Measurements from ENCODE around the gene PDHX.
"Not testable (repeated sequence)": the region's sequence is repeated elsewhere in the genome, so short reads cannot be mapped to it uniquely, and the experiment has no call there.

Gene PDHX

DNA sequence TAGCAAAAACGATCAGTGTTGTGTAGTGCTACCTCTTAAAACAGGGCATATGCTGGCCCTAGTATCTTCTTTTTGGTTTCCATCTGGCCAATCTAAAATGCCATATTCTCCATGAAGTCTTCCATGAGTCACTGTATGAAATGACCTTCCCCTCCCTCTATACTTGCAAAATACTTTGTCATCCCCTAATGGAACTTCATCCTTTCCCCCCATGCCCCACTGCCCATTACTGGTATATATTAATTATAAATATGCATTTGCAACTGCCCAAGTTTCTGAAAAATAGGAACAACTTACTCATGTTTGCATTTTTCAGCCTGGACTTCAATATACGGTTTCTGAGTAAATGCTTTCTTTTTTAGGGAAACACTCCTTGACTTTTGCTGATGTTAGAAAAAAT lies 4.7 kb upstream of the PDHX start:
- DNase-seq (ENCODE audit: low read depth): no peak

DNA sequence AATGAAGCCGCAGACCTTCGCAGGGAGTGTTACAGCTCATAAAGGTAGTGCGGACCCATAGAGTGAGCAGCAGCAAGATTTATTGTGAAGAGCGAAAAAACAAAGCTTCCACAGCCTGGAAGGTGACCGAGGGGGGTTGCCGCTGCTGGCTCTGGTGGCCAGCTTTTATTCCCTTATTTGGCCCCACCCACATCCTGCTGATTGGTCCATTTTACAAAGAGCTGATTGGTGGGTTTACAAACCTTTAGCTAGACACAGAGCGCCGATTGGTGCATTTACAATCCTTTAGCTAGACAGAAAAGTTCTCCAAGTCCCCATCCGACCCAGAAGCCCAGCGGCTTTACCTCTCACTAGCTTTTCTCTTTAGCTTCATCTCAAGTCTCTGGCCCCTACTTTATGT lies 2.9 kb upstream of the PDHX start:
- DNase-seq (ENCODE audit: low read depth): not testable (repeated sequence)

GRCh38 chr11:34915136-34916014 lies 1.0 kb upstream of the PDHX start:
- DNase-seq (ENCODE audit: low read depth): no peak

DNA sequence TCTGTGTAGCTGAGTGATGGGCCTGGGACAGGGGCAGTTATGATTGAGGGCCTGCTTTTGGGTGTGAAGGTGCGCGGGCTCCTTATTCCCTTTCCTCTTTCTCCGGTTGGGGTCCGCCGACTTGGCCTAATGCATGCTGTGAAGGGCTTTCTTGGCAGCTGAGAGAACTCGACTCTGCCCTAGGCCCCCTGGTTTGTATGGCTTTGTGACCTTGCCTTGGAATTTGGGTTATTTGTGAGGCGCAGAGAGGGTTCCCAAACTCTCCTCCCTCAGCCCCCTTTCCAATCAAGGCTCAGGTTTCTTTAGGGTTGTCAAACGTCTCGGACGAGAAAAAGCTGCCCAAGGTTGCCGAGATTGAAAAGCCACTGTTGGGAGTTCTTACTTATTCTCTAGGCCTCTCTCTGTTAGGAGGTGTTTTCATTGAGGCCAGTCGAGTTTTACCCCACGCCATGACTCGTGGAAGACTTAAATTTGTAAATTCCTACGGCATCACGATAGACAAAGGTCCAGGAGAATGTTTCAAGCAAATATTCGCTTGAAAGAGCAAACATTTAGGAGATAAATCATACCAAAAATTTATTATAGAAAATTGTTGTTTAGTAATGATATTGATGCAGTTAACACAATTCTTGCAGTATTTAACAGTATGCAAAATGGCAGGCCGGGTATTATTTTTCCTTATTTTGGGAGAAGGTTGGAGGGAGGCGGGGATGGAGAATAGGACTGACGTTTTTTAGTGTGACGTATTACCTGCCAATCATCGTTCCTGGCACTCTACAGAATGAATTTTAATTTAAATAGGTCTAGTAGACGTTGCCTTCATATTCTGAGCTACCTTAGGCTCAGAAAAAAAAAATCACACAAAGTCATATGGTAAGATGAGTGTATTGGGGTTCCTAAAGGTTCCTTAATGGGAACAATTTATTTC lies 689 bp downstream of the PDHX start:
- no peak for DNase-seq (ENCODE audit: low read depth)

DNA sequence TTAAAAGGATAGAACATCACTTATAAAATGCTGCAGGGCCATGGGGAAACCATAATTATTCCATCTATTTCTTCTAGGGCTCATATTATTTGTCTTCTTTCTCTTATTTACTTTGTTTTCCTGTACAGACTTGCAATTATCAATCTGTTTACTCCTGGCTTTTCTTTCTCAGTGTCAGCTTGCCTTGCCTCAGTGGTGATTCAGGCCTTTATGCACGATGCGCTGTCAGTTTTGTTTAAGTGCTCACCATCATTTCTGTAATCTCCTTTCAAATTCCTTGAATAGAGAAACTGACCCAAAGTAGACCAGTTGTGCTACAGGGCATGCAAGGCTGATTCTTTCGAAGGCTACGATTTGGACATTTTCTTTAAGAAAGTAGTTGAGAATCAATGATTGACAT lies 4.7 kb downstream of the PDHX start:
- DNase-seq (ENCODE audit: low read depth): no peak

- no peak for DNase-seq (ENCODE audit: low read depth)
These were observed 8.3 kb downstream of the PDHX start for GRCh38 chr11:34924714-34925113.

DNA sequence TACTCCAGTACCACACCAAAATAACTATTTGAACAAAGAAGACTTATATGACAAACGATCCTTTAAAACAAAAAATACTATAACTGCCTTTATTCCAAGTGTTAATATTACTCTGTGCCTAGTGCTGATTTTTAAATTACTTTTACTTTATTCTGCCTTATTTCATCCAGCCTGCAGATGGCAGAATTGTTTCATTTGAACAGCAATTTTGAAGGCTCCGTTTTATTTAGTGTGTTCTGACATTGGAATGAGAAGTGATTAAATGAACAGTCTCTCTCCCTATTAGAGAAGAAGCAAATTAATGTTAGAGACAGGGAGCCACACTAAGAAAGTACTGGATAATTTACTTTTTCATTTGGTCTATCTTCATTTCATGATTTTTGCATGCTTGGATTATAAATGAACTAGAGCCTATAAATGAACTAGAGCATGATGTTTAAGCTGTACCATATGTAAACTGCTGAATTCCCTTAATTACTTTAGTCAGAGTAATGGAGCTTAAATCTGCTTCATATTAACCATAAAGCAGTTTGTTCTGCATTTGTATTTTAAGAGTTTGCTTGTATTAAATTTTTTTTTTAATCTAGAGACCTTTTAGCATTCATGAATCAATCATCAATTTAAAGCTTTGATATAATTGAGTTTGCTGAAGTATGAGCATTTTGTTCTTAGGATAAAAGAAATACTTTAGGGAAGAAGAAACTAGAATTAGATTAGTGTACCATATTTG lies 9.8 kb downstream of the PDHX start:
- DNase-seq (ENCODE audit: low read depth): no peak

- no peak for DNase-seq (ENCODE audit: low read depth)
These were observed 10.4 kb downstream of the PDHX start for GRCh38 chr11:34926831-34927132.

- DNase-seq (ENCODE audit: low read depth): no peak
These were observed 12.0 kb downstream of the PDHX start for GRCh38 chr11:34928268-34928959.

DNA sequence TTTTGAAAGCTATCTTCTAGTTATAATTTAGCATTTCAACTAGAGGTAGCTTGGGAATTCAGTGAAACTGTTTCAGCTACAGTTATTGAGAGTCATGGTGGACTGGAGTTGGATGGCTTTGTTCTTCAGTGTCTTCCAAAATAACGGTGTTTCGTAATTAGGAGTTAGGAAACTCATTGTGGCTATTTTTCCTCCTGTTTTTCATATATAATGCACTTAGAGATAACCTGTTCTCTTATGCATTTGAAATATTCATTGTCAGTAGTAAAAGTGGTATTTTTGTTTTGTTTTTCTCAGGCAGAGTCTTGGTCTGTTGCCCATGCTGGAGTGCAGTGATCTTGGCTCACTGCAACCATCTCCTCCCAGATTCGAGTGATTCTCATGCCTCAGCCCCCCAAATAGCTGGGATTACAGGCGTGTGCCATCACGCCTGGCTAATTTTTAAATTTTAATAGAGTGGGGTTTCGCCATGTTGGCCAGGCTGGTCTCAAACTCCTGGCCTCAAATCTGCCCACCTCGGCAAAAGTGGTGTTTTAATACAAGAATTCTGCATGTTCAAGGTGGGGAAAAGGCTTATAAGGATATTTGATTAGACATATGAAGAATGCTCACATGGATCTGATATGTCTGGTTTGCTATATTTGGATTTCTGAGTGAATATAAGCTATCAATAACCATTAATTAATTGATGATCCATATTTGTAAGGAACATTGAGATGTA lies 12.7 kb downstream of the PDHX start:
- no peak for DNase-seq (ENCODE audit: low read depth)

DNA sequence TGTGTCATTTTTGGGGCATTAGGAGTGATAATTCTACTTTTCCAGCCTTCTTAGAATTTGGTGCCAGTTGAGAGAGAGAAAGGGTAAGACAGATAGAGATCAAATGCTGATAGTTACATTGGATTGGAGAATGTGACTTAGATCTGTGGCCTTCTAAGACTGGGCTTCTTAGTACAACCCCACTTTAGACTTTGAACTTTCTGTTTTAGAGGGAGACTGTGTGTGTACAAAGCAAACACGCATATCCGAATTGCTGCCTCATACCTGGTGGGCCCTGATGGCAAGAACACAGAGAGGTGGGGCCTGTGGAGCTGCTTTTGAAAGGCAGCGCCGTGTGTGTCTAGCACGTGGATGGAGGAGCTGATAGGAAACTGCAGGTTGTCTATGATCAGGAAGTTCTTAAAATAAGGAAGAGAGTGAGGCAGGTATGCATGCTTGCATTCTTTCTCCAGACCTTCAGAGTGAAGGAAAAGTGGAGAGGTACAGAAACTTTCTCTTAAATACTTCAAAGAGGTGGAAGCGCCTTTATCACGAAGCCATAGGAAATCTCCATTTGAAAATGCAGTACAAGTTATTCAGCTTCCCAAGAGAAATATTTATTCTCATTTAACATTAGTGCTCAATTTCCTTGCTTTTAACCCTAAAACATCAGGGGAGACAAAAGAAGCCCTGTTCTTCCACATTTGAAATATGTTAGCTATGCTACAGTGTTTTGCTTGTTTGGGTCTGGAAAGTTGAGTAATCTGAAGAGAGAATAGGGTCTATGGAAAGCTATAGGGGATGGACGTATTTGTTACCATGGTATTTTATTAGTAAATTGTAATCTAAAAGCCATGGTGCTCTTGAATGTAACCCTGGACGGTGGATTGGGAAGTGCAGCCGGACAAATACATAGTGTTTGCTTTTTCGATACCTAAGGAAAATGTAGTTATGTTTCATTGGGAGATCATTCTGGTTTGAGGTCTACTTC lies 13.7 kb downstream of the PDHX start:
- no peak for DNase-seq (ENCODE audit: low read depth)

- DNase-seq (ENCODE audit: low read depth): no peak
These were observed 20.7 kb downstream of the PDHX start for GRCh38 chr11:34936945-34937629.

- no peak for DNase-seq (ENCODE audit: low read depth)
These were observed 22.2 kb downstream of the PDHX start for GRCh38 chr11:34938611-34939010.

- DNase-seq (ENCODE audit: low read depth): no peak
These were observed 23.7 kb downstream of the PDHX start for GRCh38 chr11:34940026-34940677.

GRCh38 chr11:34941688-34942087 lies 25.3 kb downstream of the PDHX start:
- no peak for DNase-seq (ENCODE audit: low read depth)

DNA sequence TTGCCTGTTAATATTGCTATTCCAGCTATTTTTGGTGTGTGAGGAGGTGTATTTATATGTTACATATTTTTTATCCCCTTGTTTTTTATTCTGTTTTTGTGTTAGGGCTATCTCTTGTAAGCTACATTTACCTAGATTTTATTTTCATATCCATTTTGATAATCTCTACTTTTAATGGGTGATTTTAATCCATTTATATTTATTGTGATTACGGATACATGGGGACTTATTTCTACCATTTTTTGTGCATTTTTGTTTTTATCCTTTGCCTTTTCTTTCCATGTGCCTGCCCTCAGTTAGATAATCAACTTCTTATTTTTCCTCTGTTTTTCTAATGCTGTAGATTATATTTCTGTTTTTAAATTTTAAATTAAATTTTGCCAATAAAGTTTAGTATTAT lies 28.3 kb downstream of the PDHX start:
- no peak for DNase-seq (ENCODE audit: low read depth)

DNA sequence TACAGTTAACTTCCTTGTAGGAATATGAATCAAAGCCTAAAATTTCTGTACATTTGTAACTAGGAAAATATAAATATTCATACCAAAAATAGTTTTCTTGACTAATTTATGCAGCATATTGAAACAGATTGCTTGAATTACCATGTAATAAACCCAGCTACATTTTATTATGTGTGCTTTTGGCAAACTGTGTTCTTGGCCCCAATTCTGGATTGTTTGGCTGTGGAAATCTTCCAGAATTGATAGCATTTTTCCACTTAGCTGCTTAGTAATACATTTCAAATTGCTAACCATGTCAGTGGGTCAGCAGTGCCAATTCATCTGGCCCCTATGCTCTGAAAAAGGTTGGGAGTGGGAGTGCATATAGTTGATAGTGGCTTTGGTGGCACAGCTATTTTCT lies 32.3 kb downstream of the PDHX start:
- DNase-seq (ENCODE audit: low read depth): no peak

- no peak for DNase-seq (ENCODE audit: low read depth)
These were observed 37.5 kb downstream of the PDHX start for GRCh38 chr11:34953955-34954354.

GRCh38 chr11:34957206-34957605 lies 40.8 kb downstream of the PDHX start:
- DNase-seq (ENCODE audit: low read depth): no peak

Measured in stromal cell of bone marrow (primary cell).